RWPE2 (cell line): ENCODE data around the gene TBX20.
"Not testable (repeated sequence)": the region's sequence is repeated elsewhere in the genome, so short reads cannot be mapped to it uniquely, and the experiment has no call there.

ENCODE experiments used
- ATAC-seq: fragments of 200-7000 bp; cut with Tn5 transposase; 3 replicates; pipeline ENCODE4 v1.9.1; 2021; ENCODE audit warnings: low read depth
- DNase-seq: peaks from one replicate; pipeline ENCODE4 v3.0.0-alpha.2; 2020; ENCODE audit warnings: low spot score
- H3K27ac ChIP-seq: fragments of 450-650 bp; 2 replicates; pipeline ENCODE4 v1.5.1; 2017; ENCODE audit warnings: mild to moderate bottlenecking; ENCODE audit not compliant: poor library complexity, severe bottlenecking
- H3K27me3 ChIP-seq: fragments of 250-450 bp; sonication (Bioruptor Pico); 2 replicates; pipeline ENCODE4 v1.5.1; 2021; ENCODE audit warnings: mild to moderate bottlenecking, moderate library complexity; ENCODE audit not compliant: insufficient read depth, poor library complexity, severe bottlenecking
- H3K36me3 ChIP-seq: fragments of 250-450 bp; sonication (Bioruptor Pico); 2 replicates; pipeline ENCODE4 v1.5.1; 2020; ENCODE audit warnings: low read depth, mild to moderate bottlenecking, moderate library complexity
- H3K4me1 ChIP-seq: fragments of 250-450 bp; sonication (Bioruptor Pico); 2 replicates; pipeline ENCODE4 v1.5.1; 2021; ENCODE audit warnings: mild to moderate bottlenecking, moderate library complexity; ENCODE audit not compliant: insufficient read depth, poor library complexity, severe bottlenecking
- H3K4me3 ChIP-seq: fragments of 250-450 bp; sonication (Bioruptor Pico); 2 replicates; pipeline ENCODE4 v1.5.1; 2021; ENCODE audit warnings: mild to moderate bottlenecking, moderate library complexity; ENCODE audit not compliant: severe bottlenecking
- H3K9me3 ChIP-seq: fragments of 250-450 bp; sonication (Bioruptor Pico); 2 replicates; pipeline ENCODE4 v1.5.1; 2021; ENCODE audit warnings: mild to moderate bottlenecking, moderate library complexity; ENCODE audit not compliant: severe bottlenecking
- CTCF ChIP-seq: fragments of 450-650 bp; IDR thresholded peaks from one replicate; pipeline ENCODE4 v1.5.1; 2017; ENCODE audit warnings: mild to moderate bottlenecking, moderate library complexity; ENCODE audit not compliant: poor library complexity, severe bottlenecking

The TBX20 gene

DNA sequence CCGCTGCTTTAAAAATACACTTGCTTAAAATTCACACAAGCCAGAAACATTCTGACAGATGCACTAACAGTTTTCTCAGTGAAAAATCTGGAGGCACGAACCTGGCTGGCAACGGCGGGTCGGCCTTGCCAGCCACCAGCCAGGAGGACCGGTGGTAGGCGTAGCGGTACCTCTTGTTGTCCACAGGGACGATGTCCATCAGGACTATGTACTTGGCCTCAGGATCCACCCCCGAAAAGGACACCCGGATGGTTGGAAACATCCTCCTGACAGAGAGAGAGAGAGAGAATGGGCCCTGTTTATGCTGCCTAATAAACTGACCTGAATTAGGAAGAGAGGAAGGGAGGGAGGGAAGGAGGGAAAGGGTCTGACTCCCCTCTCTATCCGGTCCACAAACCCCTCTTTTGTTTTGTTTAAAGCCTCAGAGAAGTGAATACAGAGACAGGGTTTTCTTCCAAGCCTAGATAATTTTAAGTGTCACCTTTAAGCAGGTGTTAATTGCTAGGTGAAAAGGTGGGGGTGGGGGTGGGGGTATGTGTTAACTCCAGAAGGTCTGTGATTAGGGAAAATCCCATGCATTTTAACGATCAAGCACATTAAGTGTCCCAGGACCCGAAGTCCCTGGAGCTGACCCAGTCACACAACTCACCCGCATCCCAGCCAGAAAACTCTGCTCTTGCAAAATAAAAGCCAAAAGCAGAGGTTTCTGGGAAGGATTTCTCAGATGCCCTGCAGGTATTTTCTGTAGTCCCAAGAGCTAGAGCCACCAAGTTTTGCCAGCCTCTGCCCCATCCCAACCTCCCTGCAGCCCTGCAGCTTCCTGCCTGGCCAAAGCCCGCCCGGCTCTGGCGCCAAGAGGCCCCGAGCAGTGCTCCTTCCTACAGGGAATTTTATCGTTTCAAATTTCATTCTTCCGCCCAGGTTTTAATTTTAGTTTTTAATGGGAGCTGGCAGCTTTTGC is 5.0 kb downstream of the TBX20 start:
- ATAC-seq (no peak), DNase-seq (no peak)
- H3K27me3 ChIP-seq = peaks cover 100% of the 10 kb centered on the region
- no peak for TF ChIP-seq CTCF
- H3K4me1 ChIP-seq = no peaks in the 10 kb centered on the region
- H3K4me3 ChIP-seq = no peak overlapping the region
- no peak overlapping the region for H3K27ac ChIP-seq
- no peaks in the 10 kb centered on the region for H3K36me3 ChIP-seq
- no peaks in the 10 kb centered on the region for H3K9me3 ChIP-seq

- Histone ChIP-seq H3K9me3 (no peaks in the 10 kb centered on the region), H3K27me3 (peaks cover 94% of the 10 kb centered on the region), H3K4me1 (no peaks in the 10 kb centered on the region), H3K36me3 (no peaks in the 10 kb centered on the region), H3K4me3 (no peak overlapping the region), H3K27ac (no peak overlapping the region)
- DNase-seq (no peak), ATAC-seq (no peak)
- no peak for TF ChIP-seq CTCF
Observed at GRCh38 chr7:35246819-35247218, 7.1 kb downstream of the TBX20 start.

- ATAC-seq (peak; percentile 33; the same call in 1 of the 3 replicates), DNase-seq (no peak)
- H3K36me3 ChIP-seq = no peaks in the 10 kb centered on the region
- H3K27ac ChIP-seq = no peak overlapping the region
- no peaks in the 10 kb centered on the region for H3K9me3 ChIP-seq
- H3K4me1 ChIP-seq = no peaks in the 10 kb centered on the region
- H3K4me3 ChIP-seq = no peak overlapping the region
- TF ChIP-seq CTCF = no peak
- peaks cover 49% of the 10 kb centered on the region for H3K27me3 ChIP-seq
Observed at GRCh38 chr7:35241884-35242283, 12.0 kb downstream of the TBX20 start.

GRCh38 chr7:35241436-35241835 is 12.5 kb downstream of the TBX20 start:
- DNase-seq (no peak), ATAC-seq (no peak)
- Histone ChIP-seq H3K27me3 (peaks cover 44% of the 10 kb centered on the region), H3K36me3 (no peaks in the 10 kb centered on the region), H3K9me3 (no peaks in the 10 kb centered on the region), H3K27ac (no peak overlapping the region), H3K4me1 (no peaks in the 10 kb centered on the region), H3K4me3 (no peak overlapping the region)
- TF ChIP-seq CTCF = no peak

DNA sequence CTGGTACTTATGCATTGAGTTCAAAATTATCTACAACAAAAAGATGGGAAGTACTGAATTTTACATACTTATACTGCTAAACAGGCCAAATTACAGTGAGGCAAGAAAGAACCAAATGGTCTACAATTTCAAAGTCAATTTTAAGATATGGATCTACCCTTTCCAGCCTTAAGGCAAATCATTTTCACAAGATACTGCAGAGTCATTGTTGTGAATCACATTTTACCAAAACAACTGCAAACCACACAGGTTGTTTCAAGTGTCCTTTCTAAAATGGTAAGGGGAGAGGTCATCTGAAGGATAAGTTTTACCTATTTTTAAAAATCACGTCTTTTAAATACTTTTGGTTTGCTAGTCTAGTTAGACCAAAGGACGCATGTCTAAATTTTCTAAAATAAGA is 12.9 kb downstream of the TBX20 start:
- peaks cover 40% of the 10 kb centered on the region for H3K27me3 ChIP-seq
- not testable (repeated sequence) for H3K27ac ChIP-seq, H3K9me3 ChIP-seq, H3K4me1 ChIP-seq, H3K36me3 ChIP-seq, ATAC-seq, DNase-seq, H3K4me3 ChIP-seq

- not testable (repeated sequence) for H3K4me1 ChIP-seq, H3K36me3 ChIP-seq, ATAC-seq, H3K9me3 ChIP-seq, H3K4me3 ChIP-seq, H3K27ac ChIP-seq, DNase-seq
- H3K27me3 ChIP-seq = peaks cover 20% of the 10 kb centered on the region
Observed at GRCh38 chr7:35238456-35238855, 15.4 kb downstream of the TBX20 start.
